Activated T-cell treated with anti-CD3 and anti-CD28 coated beads for 4 hours (primary cell): ENCODE measurements around the gene ASB2.

Source experiments
- DNase-seq: peaks from one replicate; pipeline ENCODE4 v3.0.0-alpha.2; 2020

ASB2 gene

GRCh38 chr14:93976477-93977057 is at the start of gene ASB2:
ASB2 (minus strand) TSS chr14:93976570; CDS start chr14:93964539, 12,031 bp downstream.
- DNase-seq: no peak

GRCh38 chr14:94025720-94026119 is 49.4 kb upstream of the ASB2 start:
- DNase-seq: no peak

GRCh38 chr14:94024549-94024948 is 48.2 kb upstream of the ASB2 start:
- DNase-seq: no peak

GRCh38 chr14:94022532-94023411 is 46.4 kb upstream of the ASB2 start:
- DNase-seq: no peak

- no peak for DNase-seq
Measured at GRCh38 chr14:94021416-94022157, 45.2 kb upstream of the ASB2 start.

GRCh38 chr14:94021001-94021400 is 44.6 kb upstream of the ASB2 start:
- no peak for DNase-seq

GRCh38 chr14:94020267-94020666 is 43.9 kb upstream of the ASB2 start:
- DNase-seq: no peak

GRCh38 chr14:94019329-94019728 is 43.0 kb upstream of the ASB2 start:
- DNase-seq: no peak

GRCh38 chr14:94018308-94018707 is 41.9 kb upstream of the ASB2 start:
- no peak for DNase-seq

- DNase-seq: no peak
Measured at GRCh38 chr14:94016446-94016976, 40.1 kb upstream of the ASB2 start.

- no peak for DNase-seq
Measured at GRCh38 chr14:94015223-94015622, 38.9 kb upstream of the ASB2 start.

- DNase-seq: no peak
Measured at GRCh38 chr14:94014382-94014781, 38.0 kb upstream of the ASB2 start.

GRCh38 chr14:94011795-94012194 is 35.4 kb upstream of the ASB2 start:
- no peak for DNase-seq

GRCh38 chr14:94010625-94011024 is 34.3 kb upstream of the ASB2 start:
- no peak for DNase-seq

GRCh38 chr14:94009767-94010166 is 33.4 kb upstream of the ASB2 start:
- no peak for DNase-seq

GRCh38 chr14:94008234-94008633 is 31.9 kb upstream of the ASB2 start:
- no peak for DNase-seq

GRCh38 chr14:94005324-94006073 is 29.1 kb upstream of the ASB2 start:
- no peak for DNase-seq

GRCh38 chr14:94004015-94004414 is 27.6 kb upstream of the ASB2 start:
- no peak for DNase-seq

GRCh38 chr14:94003397-94003796 is 27.0 kb upstream of the ASB2 start:
- DNase-seq: no peak

GRCh38 chr14:94001501-94002396 is 25.4 kb upstream of the ASB2 start:
- DNase-seq: peak; percentile 51

- no peak for DNase-seq
Measured at GRCh38 chr14:94001016-94001415, 24.6 kb upstream of the ASB2 start.

- DNase-seq: no peak
Measured at GRCh38 chr14:94000267-94000666, 23.9 kb upstream of the ASB2 start.
